Keratinocyte (primary cell): ENCODE data around the gene DPPA4.

Source experiments
- EZH2 ChIP-seq: IDR thresholded peaks from one replicate; pipeline ENCODE4 v1.6.1; 2012; ENCODE audit warnings: inconsistent platforms, mild to moderate bottlenecking, low read length, moderate library complexity
- TF ChIP-seq, protein P1 (sequence below), 3 experiments: IDR thresholded peaks in 1 of 3; conservative IDR thresholded peaks in 1 of 3; optimal IDR thresholded peaks in 1 of 3; 2 replicates in 2 of 3; 3 replicates in 1 of 3; pipeline versions ENCODE3 to v1.5.1; 2011; ENCODE audit warnings: low read length in 3 of 3, mild to moderate bottlenecking in 3 of 3, moderate library complexity in 2 of 3, control low read depth in 1 of 3, inconsistent platforms in 1 of 3; ENCODE audit not compliant: insufficient read depth in 2 of 3; ENCODE audit errors: extremely low read depth in 1 of 3

DNA sequence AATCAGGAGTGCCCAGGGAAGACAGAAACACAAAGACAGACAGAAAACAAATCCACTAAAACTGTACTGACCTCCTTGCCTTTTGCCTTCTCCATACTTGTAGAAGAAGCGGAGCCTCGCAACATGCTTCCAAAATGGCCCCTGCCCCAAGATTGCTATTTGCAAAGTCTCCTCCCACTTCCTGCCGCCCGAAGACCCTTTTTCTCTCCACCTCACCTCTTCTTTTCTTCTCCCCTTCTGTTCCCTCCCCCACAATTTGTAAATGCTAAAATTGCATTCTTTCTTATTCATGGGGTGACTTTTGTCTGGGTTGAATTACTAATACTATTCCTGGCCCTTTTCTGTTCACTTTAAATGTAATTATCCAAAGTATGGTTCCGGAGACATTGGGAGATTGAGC lies at the start of gene DPPA4:
- TF ChIP-seq, protein P1, sequence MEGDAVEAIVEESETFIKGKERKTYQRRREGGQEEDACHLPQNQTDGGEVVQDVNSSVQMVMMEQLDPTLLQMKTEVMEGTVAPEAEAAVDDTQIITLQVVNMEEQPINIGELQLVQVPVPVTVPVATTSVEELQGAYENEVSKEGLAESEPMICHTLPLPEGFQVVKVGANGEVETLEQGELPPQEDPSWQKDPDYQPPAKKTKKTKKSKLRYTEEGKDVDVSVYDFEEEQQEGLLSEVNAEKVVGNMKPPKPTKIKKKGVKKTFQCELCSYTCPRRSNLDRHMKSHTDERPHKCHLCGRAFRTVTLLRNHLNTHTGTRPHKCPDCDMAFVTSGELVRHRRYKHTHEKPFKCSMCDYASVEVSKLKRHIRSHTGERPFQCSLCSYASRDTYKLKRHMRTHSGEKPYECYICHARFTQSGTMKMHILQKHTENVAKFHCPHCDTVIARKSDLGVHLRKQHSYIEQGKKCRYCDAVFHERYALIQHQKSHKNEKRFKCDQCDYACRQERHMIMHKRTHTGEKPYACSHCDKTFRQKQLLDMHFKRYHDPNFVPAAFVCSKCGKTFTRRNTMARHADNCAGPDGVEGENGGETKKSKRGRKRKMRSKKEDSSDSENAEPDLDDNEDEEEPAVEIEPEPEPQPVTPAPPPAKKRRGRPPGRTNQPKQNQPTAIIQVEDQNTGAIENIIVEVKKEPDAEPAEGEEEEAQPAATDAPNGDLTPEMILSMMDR (optimal IDR thresholded peaks at IDR 0.05 in 1 of 3, IDR thresholded peaks at IDR 0.05 in 1 of 3, conservative IDR thresholded peaks at IDR 0.05 in 1 of 3; ENCODE audit: extremely low read depth in 1 of 3, insufficient read depth in 2 of 3, low read length in 3 of 3) = no peak
- TF ChIP-seq EZH2 = no peak
